Sigmoid colon (tissue), 7 donors: ENCODE measurements around the gene DUOXA1. TPM values are rescaled to one million over a fixed set of nuclear protein-coding genes. Genes with fewer than 3 reads are reported as not detected.

ENCODE experiments used
- DNase-seq: peaks from one replicate; pipeline ENCODE4 v3.0.0-alpha.2; 2019
- H3K27ac ChIP-seq, 4 donors: fragments of 200-600 bp; sonication (generic); one replicate each; pipeline ENCODE4 v1.5.1; 2016 to 2019; ENCODE audit warnings: mild to moderate bottlenecking in 1 of 4
- H3K27me3 ChIP-seq, 3 donors: fragments of 200-600 bp; sonication (generic); one replicate each; pipeline ENCODE4 v1.5.1; 2019; ENCODE audit warnings: mild to moderate bottlenecking in 1 of 3
- H3K36me3 ChIP-seq, 4 donors: fragments of 200-600 bp; sonication (generic); one replicate each; pipeline ENCODE4 v1.5.1; 2016 to 2019
- H3K4me1 ChIP-seq, 4 donors: fragments of 200-600 bp; sonication (generic); one replicate each; pipeline ENCODE4 v1.5.1; 2017 to 2019
- H3K4me3 ChIP-seq, 4 donors: fragments of 200-600 bp; sonication (generic); one replicate each; pipeline ENCODE4 v1.5.1; 2017 to 2019; ENCODE audit warnings: mild to moderate bottlenecking in 2 of 4, moderate library complexity in 1 of 4
- H3K9me3 ChIP-seq, 4 donors: fragments of 200-600 bp in 3 of 4; sonication (generic) in 3 of 4; one replicate each; pipeline versions ENCODE4 v1.5.1 to v1.6.1; 2013 to 2019
- CTCF ChIP-seq, 4 experiments: fragments of 450-650 bp in 3 of 4; fragments of 200-600 bp in 1 of 4; IDR thresholded peaks; one replicate each; pipeline ENCODE4 v1.5.1; 2016 to 2019; ENCODE audit warnings: antibody characterized with exemption in 4 of 4, mild to moderate bottlenecking in 3 of 4, moderate library complexity in 2 of 4
- EP300 ChIP-seq, 4 donors: sonication (generic); formaldehyde crosslinking; IDR thresholded peaks; one replicate each; pipeline ENCODE4 v1.6.1; 2017; ENCODE audit warnings: antibody characterized with exemption in 4 of 4
- POLR2A ChIP-seq, 2 donors: fragments of 450-650 bp; IDR thresholded peaks; one replicate each; pipeline ENCODE4 v1.6.1; 2016; ENCODE audit warnings: antibody characterized with exemption in 2 of 2, mild to moderate bottlenecking in 2 of 2, moderate library complexity in 2 of 2
- POLR2AphosphoS5 ChIP-seq, 4 donors: sonication (generic); formaldehyde crosslinking; IDR thresholded peaks; one replicate each; pipeline ENCODE4 v1.6.1; 2017; ENCODE audit warnings: antibody characterized with exemption in 4 of 4
- WGBS, 2 donors: extraction: QIAGEN DNeasy Blood & Tissue Kit; methylation state at CpG; one replicate each; pipeline ENCODE4 v1.1.7; 2013; 5-methylcytosine and 5-hydroxymethylcytosine counted together
- intact Hi-C: fragments of 100-400 bp; cut with DNase I; formaldehyde crosslinking; loops from one replicate; pipeline ENCODE4 v1.15.1; 2023
- polyA plus RNA-seq, 3 donors: library from polyadenylated mRNA; stranded (reverse); fragments of 200-250 nt; gene quantifications; one replicate each; pipeline ENCODE4 v1.2.3, GENCODE V29; 2013
- total RNA-seq, 4 donors: library from RNA; depleted of rRNA; stranded (reverse); fragments of >200 nt; gene quantifications; one replicate each; pipeline ENCODE4 v1.1.0, GENCODE V29; 2016
- donor health status: healthy with polysubstance abuse.
- donor health status: Bipolar disorder and iron deficiency.
- donor health status: healthy.

The DUOXA1 gene
- total and polyA plus RNA-seq, 7 donors, result 0.36 to 3.1 (median 1.7) TPM; not detected in 2

- H3K36me3 ChIP-seq, result no peaks in the 10 kb centered on the region
- H3K27ac ChIP-seq, result no peak overlapping the region
- H3K9me3 ChIP-seq, result no peaks in the 10 kb centered on the region
- intact Hi-C loops, result no loop called here
- H3K27me3 ChIP-seq, result peaks cover 52 to 82% (median 67%) of the 10 kb centered on the region in 3 donors
- peaks cover 0 to 40% (median 27%) of the 10 kb centered on the region in 4 donors for H3K4me1 ChIP-seq
- DNase-seq, result no peak
- no peak for TF ChIP-seq POLR2AphosphoS5 (IDR thresholded peaks at IDR 0.05)
- WGBS, 2 donors, result 8 to 16% methylated on average over 13 of the region's 13 CpGs
- H3K4me3 ChIP-seq, result peak overlapping the region in 1 of 4 donors; percentile 1
These were observed 17.5 kb downstream of the DUOXA1 start for GRCh38 chr15:45112143-45112590.

DNA sequence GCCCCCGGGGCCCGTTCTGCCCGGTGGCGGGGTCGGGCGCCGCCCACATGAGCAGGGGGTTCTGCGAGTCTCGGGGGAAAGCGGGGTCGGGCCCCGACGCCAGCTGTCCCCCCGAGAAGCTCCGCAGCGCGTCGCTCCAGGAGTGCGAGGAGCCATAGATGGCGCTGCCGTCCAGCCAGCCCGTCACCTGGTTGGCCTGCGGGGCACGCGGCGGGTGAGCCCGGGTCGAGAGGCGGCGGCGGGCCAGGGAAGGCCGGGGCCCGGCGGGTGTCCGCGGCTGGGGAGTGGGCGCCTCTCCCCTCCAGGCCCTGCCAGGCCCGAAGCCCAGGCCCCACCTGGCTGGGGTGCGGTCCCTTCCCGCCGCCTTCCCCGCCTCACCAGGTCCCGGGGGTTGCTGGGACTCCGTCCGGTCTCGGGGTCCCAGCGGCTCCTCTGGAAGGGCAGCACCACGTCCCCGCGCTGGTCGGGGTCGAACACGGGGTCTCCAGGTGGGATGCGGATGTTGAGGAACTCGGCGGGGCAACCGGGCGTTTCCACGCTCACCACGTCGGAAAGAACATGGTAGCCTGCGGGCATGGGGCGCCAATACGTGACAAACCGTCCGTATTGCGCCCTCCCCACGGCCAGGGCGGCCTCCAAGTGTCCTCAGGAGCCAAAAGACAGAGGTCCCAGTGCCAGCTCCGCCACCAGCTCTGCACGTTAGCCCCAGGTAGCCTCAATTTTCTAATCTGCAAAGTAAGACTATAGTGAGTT is 18.1 kb downstream of the DUOXA1 start:
- WGBS, 2 donors, result 10 to 29% methylated on average over 71 of the region's 71 CpGs

DNA sequence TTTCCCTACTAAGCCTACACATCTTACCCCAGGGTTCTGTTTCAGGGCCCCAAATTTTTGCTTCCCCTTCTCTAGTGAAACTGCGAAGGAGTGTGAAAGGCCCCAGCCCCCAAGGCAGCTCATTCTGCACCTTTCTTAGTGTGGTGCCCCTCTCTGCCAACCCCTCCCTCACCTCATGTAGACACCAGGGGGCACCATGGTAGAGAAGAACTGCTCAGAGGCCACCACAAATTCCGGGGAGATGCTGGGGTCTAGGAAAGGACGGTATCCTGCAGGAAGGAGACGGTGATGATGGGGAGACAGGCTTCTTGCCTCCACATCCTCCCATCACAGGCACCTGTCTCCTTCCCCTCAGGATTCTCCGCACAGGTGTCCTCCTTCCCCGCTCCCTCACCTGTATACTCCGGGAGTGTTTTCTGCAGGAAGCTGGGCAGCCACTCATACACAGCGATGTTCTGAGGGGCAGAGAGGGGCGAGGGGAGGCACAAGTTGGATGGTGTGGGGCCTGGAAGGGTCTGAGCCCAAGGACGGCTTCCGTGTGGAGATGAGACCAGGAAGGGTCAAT is 19.3 kb downstream of the DUOXA1 start:
- DNase-seq, result no peak
- intact Hi-C loops, result no loop called here
- Histone ChIP-seq H3K9me3 (no peaks in the 10 kb centered on the region), H3K4me3 (no peak overlapping the region), H3K4me1 (peaks cover 0 to 28% (median 17%) of the 10 kb centered on the region in 4 donors), H3K36me3 (no peaks in the 10 kb centered on the region), H3K27ac (no peak overlapping the region), H3K27me3 (peaks cover 35 to 64% (median 48%) of the 10 kb centered on the region in 3 donors)
- WGBS, 2 donors, result 51 to 80% methylated on average over 11 of the region's 11 CpGs
- TF ChIP-seq POLR2AphosphoS5 (IDR thresholded peaks at IDR 0.05), result no peak

More for the DNA sequence above, 18.1 kb downstream of the DUOXA1 start:
- no peaks in the 10 kb centered on the region for H3K36me3 ChIP-seq
- no peaks in the 10 kb centered on the region for H3K9me3 ChIP-seq
- TF ChIP-seq POLR2AphosphoS5 (IDR thresholded peaks at IDR 0.05), result no peak
- no peak for TF ChIP-seq EP300 (IDR thresholded peaks at IDR 0.05)
- no peak for TF ChIP-seq CTCF (IDR thresholded peaks at IDR 0.05)
- intact Hi-C loops, result no loop called here
- H3K27ac ChIP-seq, result no peak overlapping the region
- no peak for DNase-seq
- H3K4me1 ChIP-seq, result peaks cover 0 to 34% (median 21%) of the 10 kb centered on the region in 4 donors
- peaks cover 48 to 76% (median 61%) of the 10 kb centered on the region in 3 donors for H3K27me3 ChIP-seq
- no peak overlapping the region for H3K4me3 ChIP-seq

DNA sequence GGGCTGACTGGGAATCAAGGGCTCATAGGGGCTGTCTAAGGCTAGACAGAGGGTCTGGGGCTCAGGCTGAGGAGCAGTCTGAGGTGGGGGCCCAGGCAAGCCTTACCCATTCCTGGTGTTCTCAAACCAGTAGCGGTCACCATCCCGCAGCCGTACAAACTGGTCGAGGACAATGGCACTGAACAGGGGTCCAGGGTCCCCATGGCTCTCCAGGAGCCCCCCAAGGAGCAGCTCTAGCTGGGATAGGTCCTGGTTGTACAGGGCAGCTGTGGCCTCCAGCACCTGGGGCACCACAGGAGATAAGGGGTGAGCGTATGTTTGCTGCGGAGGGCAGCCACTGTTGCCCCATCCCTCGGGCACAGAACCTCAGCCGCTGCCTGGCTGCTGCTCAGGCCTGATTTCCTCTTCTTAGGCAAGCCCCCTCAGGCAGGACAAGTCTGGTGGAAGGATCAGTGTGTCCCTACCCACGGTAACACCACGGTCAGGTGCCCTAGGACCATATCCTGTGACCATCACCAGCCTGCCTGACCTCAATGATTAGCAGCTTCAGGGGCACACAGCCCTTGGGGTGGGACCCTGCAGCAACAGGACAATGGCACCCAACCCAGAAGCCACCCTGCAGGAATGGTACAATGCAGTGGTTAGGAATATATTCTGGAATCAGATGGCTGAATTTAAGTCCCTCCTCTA is 21.6 kb downstream of the DUOXA1 start:
- peak; percentile 49 for DNase-seq
- Histone ChIP-seq H3K4me3 (no peak overlapping the region), H3K27ac (no peak overlapping the region), H3K36me3 (no peaks in the 10 kb centered on the region), H3K4me1 (peaks cover 0 to 19% (median 9%) of the 10 kb centered on the region in 4 donors), H3K9me3 (no peaks in the 10 kb centered on the region), H3K27me3 (peaks cover 17 to 41% (median 26%) of the 10 kb centered on the region in 3 donors)
- TF ChIP-seq POLR2AphosphoS5 (IDR thresholded peaks at IDR 0.05) (no peak), CTCF (IDR thresholded peaks at IDR 0.05) (no peak), EP300 (IDR thresholded peaks at IDR 0.05) (no peak), POLR2A (IDR thresholded peaks at IDR 0.05) (no peak)
- intact Hi-C loops, result no loop called here
- 92 to 96% methylated on average over 10 of the region's 10 CpGs for WGBS, 2 donors

DNA sequence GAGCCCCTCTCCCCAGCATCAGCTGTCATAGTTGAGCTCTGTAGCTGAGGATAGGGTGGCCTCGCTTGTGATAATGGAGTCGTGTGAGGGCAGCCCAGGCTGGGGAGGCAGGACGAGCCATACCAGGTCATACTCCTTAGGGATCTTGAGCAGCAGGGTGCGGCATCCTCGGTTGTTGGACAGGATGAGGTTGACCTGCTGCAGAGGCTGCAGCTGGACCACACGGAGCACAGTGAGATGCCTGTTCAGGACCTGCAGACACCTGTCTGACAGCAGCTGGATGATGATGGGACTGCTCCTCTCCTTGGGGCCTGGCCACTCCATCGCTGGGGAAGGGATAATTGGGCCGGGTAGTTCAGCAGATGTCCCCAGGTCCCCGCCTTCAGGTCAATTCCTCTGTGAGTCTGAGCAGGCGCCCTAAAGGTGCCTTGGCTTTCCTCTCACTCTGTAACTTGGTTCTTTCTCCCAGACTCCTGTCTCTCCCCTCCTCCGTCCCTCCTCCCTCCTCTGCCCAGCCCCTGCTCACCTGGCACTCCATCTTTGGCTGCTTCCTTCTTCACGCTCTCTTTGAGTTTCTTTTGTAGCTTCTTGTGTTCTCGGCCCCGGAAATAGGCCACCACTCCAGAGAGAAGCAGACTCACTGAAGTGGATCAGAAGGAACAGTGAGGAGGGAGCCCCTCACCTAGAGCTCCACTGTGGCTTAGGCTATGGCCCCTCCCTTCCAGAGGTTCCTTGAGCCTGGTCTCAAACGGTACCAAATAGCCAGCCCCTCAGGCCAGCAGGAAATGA is 23.5 kb downstream of the DUOXA1 start:
- 83 to 84% methylated on average over 15 of the region's 15 CpGs for WGBS, 2 donors

More for the DNA sequence above, 23.5 kb downstream of the DUOXA1 start:
- no peak overlapping the region for H3K27ac ChIP-seq
- TF ChIP-seq POLR2A (IDR thresholded peaks at IDR 0.05) (no peak), POLR2AphosphoS5 (IDR thresholded peaks at IDR 0.05) (no peak), CTCF (IDR thresholded peaks at IDR 0.05) (no peak)
- H3K27me3 ChIP-seq, result peaks cover 0 to 22% (median 7%) of the 10 kb centered on the region in 3 donors
- H3K36me3 ChIP-seq, result no peaks in the 10 kb centered on the region
- H3K9me3 ChIP-seq, result no peaks in the 10 kb centered on the region
- intact Hi-C loops, result no loop called here
- H3K4me1 ChIP-seq, result no peaks in the 10 kb centered on the region
- DNase-seq, result peak; percentile 58
- no peak overlapping the region for H3K4me3 ChIP-seq
